HG03196 (cell line): ENCODE data around the gene MED27.

ENCODE experiments used
- ATAC-seq: cut with Tn5 transposase; IDR thresholded peaks from one replicate; pipeline ENCODE4 v1.9.1; 2021; ENCODE audit not compliant: unreplicated experiment

The MED27 gene

DNA sequence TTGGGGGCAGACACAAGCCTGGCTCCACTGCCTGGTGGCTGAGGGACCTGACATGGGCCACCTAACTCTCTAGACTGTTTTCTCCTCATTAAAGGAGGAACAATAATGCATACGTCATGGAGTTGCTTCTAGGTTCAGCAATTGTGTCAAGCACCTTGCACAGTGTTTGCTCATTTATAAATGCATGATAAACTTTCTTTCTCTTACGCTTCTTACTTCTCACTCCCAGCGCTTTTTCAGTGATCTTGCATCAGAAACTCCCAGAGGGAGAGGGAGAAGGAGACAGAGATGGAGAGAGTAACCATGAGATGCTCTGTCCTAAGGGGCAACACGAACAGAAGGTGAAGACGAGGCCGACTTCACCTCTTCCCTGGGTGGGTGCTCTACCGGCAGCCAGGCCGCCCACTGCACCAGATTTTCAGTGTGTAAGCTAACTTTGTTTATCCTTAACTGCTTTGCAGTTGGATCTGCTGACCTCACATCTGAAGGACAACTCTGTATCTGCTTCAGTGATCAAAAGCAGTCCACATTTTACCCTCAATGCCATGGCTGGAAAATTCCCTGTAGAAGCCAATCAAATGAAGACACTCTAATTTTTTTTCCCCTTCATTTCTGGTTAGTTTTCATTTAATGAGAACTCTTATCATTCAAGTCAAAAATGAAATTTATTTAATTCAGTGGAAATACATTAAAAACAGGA lies 35.3 kb downstream of the MED27 start:
- ATAC-seq = no peak

GRCh38 chr9:132043708-132044107 lies 36.0 kb downstream of the MED27 start:
- no peak for ATAC-seq

- ATAC-seq = no peak
Observed at GRCh38 chr9:132042324-132042723, 37.3 kb downstream of the MED27 start.

GRCh38 chr9:132041798-132042197 lies 37.9 kb downstream of the MED27 start:
- no peak for ATAC-seq

DNA sequence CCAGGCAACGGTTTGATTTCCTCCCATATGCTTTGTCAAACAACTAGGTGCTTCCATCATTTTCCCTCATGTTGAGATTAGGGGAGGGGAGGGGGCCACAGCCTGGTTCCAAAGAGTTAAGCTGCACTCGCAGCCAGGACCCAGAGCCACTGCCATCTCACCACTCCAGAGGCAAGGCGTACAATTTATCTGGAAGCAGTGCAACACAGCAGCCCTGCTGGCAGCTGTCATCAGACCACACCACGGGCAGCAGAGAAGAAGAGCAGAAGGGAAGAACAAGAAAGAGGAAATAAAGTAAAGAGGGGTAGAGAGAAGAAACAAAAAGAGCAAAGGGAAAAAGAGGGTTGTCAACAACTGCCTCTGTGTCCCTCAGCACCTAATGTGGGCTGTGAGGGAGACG lies 38.9 kb downstream of the MED27 start:
- ATAC-seq = no peak

DNA sequence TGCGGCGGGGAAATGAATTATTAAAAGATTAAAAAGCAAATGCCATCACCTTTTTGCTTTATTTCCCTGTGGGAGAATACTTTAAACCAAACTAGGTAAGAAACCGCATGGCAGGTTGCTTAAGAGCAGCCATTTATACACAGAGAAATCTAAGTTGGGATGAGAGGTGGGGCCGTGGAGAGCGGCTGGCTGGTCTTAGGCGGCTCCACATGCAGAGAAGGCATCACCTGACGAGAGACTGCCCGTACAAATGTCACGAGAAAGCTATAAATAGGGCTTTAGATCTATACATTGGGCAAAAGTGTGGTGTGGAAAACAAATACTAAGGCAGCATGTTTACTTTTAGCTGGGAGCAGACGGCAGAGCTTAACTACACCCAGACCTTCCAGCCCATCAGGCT lies 39.4 kb downstream of the MED27 start:
- ATAC-seq = no peak

DNA sequence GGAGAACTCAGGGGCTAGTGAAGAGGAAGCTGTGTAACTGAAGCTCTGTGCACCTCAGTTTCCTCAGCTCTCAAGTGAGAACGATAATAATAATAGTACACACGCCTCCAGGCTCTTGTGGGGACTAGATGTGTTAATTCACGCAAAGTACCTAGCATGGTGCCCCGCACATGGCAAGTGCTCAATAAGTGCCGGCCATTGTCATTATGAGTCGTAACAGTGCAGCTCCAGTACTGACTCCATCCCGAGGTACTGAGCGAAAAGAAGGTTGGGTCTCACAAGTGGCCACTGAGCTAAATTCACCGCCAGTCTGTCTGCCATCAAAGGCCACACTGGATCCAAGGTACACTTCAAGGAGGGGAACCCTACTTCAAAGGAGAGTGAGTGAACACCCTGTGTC lies 40.4 kb downstream of the MED27 start:
- no peak for ATAC-seq

DNA sequence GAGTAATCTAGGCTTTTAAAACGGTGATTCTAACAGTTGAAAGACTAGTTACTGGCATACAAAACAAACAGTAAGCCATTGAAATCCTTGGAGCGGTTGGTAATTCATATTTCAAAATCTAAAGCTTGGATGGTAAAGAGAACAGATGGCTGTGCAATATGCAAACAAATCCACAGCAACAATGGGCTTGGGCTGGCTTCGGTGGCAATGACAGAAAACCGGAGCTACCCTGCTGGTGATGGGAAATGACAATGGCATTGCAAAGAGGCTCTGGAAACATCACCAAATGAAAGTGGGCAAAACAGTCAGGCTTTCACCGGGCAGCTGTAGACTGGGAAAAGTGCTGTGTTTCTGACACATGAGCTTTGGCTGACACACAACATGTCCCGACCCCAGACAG lies 42.2 kb downstream of the MED27 start:
- ATAC-seq = no peak

DNA sequence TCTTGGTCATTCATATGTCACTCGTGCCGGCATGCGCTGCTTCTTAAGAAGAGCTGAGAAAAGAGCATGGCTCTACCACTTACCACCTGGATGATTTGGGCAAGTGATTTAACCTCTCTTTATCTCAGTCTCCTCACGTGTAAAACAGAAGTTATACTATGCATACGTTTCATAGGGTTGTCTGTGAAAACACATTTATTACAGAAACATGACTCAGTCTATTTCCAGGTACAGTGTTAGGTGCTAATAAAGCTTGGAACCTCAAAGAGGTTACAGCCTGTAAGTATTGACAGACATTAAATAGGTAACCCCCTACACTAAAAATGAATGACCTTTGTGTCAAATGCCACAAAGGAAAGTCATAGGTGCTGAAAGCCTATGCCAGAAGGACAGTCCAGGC lies 43.1 kb downstream of the MED27 start:
- ATAC-seq = no peak

- ATAC-seq = no peak
Observed at GRCh38 chr9:132035679-132036078, 44.0 kb downstream of the MED27 start.

- no peak for ATAC-seq
Observed at GRCh38 chr9:132032238-132032950, 47.3 kb downstream of the MED27 start.

DNA sequence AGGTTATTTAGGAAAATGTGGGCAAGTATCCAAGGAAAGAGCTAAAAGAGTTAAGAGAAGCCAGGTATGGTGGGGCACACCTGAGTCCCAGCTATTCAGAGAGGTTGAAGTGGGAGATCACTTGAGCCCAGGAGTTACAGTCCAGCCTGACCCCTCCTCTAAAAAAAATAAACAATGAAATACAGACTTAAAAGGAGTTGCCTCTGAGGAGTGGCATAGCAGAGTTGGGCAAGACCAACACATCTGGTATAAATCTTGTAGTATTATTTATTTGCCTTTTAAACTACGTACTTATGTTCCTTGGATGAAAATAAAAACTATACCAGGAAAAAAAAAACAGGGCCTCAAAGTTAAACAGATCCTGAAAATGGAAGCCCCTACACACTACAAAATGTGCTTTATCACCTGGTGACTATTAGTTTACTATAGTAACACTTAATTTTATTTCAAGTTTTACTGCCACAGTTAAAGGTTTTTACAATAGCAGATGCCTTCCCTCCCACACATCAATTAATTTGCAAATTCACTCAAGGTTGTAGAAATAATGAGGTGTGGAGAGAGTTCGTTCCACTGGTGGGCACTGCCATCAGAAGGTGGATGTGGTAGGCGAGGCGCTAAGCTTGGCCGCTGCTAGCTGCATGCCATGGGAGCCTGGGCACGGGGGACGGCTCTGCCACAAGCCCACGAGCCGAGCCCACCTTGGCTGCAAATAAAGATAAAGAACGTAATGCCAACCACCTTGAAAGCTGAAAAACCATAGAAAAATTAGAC lies 48.0 kb downstream of the MED27 start:
- no peak for ATAC-seq

DNA sequence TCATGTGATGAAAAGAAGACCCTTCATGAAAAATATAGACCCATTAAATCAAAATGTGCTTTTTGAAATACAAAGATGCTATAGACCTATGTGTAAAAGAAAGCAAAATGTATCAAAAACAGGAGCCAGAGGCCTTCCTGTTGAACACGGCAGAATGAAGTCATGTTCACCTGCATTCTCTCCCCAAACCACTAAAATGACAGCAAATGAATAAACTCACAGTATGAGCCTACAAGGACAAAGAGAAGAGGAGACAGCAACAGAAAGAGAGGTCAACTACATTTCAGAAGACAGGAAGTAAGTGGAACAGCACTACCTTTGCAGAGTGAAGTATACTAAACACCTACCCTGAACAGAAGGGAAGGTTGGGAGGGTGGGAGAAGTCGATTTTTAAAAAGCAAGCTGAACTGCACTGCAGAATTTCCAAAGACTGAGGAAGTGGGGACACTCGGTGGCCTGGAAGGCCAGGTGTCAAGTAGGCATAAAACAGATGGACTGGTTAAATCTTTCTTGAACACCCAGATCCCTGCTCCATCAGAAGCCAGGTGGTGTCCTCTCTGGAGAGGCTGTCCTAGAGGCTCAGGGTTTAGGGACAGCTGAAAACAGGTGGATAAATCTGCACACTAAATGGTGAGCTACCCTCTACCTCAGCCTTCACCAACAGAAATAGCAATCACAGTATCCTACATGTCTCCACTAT lies 48.9 kb downstream of the MED27 start:
- ATAC-seq = no peak

- ATAC-seq = no peak
Observed at GRCh38 chr9:132027752-132028663, 51.7 kb downstream of the MED27 start.

- no peak for ATAC-seq
Observed at GRCh38 chr9:132026932-132027585, 52.6 kb downstream of the MED27 start.

DNA sequence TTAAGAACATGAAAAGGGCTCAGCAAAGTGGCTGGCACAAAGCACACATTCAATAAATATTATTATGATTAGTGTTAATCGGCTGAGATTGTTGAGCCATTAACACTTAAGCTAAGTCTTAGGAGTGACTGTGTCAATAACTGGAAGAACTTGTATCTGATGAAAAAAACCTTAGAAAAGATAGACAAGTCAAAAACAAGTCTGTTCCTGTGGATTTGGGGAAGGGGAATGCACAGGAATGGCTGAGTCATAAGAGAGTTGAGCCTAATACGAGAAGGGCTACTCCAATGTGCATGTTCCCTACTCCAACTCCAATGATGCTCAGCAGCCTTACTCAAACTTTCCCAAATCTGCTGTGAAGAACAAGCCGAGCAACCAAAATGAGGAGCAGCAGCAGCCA lies 53.9 kb downstream of the MED27 start:
- no peak for ATAC-seq

DNA sequence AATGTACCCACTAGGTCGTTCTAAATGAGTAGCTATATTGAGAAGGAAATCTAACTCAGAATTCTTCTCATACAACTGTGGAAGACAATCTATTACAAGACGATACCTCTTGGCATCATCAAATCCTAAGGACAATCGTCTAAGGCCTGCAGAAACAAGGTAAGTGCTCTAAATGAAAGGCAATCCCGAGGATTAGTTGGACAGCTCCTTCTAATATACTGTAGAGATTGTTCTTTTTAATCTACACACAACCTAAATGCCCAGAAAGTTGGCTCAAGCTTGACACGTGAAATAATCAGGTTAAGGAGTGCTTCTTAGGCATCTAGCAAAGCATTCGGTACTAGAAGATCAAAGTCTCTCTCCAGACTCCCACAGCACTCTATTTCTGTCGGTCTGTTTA lies 55.1 kb downstream of the MED27 start:
- ATAC-seq = no peak

DNA sequence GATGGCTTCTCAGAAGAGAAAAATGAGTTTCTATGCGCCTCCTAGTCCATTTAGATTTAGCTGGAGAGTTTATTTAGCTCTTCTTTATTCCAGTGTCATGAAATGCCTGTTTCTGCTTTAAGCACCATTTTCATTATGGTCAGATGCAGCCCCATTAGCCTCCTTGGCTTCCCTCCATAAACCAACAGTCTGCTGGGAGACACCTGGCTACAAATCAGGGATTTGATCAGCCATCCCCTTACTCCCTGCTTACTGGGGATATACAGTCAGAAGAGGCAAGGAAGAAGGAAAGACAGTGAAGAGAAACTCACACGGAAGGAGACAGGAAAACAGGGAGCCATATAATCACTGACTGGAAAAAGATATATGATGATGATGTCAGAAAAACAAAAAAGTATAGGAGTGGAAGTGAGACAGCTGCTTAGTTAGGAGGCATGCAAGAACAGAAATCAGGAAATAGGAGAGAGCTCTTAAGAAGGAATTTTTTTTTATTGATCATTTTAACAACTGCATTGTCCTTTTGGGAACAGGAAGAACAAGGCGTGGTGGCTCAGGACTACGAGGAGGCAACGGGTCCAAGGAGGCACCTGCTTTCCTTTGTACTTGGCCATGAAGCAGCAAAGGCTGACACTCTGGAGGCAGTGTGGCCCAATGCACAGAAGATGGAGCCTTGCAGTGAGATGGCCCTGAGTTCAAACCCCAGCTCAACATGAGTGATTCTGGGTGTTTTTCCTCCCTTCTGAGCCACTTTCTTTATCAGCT lies 56.1 kb downstream of the MED27 start:
- ATAC-seq = no peak

DNA sequence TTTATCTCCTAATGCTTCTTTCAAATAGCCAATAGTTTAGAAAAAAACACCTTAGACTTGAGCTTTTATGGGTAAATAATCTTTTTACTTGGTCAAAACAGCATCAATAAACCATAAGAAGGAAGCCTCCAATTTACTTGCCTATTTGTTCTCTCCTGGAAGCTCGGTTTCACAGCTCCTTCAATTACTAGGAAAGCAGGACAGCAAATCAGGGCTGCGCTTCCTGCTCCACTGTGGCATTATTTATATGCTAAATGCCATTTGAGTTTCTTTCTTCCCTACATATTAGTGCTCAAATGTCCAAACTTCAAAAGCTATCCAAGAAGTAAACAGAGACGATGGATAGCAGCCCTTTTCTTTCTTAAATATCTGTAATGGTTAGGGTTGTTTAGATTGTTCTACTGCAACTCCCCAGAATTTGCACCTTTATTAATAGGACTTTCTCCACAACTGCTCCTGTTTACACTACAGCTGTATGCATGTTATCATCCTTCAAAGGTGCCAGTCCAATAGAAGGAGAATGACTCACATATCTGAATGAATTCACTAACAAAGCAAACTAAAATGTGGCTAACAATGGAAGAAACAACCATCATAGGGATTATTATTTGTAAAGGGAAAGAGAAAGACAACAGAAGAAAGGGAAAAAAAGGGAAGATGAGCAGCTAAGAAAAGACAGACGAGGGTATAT lies 58.7 kb downstream of the MED27 start:
- no peak for ATAC-seq
